Lower leg skin (tissue), 4 donors: Measurements from ENCODE around the gene PCARE. TPM values are rescaled to one million over a fixed set of nuclear protein-coding genes. Genes with fewer than 3 reads are reported as not detected.
"Not testable (repeated sequence)": the region's sequence is repeated elsewhere in the genome, so short reads cannot be mapped to it uniquely, and the experiment has no call there.

Source experiments
- DNase-seq, 2 donors: peaks; one replicate each; pipeline ENCODE4 v3.0.0-alpha.2; 2019; ENCODE audit warnings: low spot score in 2 of 2
- H3K4me3 ChIP-seq: fragments of 200-600 bp; sonication (generic); 2 replicates; pipeline ENCODE4 v1.5.1; 2017; ENCODE audit warnings: mild to moderate bottlenecking, low read depth; ENCODE audit not compliant: poor library complexity, severe bottlenecking
- POLR2A ChIP-seq, 2 donors: fragments of 450-650 bp; IDR thresholded peaks; one replicate each; pipeline ENCODE4 v1.6.1; 2016 to 2017; ENCODE audit warnings: antibody characterized with exemption in 2 of 2, mild to moderate bottlenecking in 1 of 2, moderate library complexity in 1 of 2
- WGBS, 2 donors: methylation state at CpG; one replicate each; pipeline ENCODE4 v1.1.5; 2018; 5-methylcytosine and 5-hydroxymethylcytosine counted together
- intact Hi-C: fragments of 100-400 bp; cut with DNase I; formaldehyde crosslinking; loops from one replicate; pipeline ENCODE4 v1.15.0; 2023; ENCODE audit warnings: low total_unique reads
- total RNA-seq, 4 donors: library from RNA; depleted of rRNA; stranded (reverse); fragments of >200 nt; gene quantifications; one replicate each; pipeline ENCODE4 v1.1.0, GENCODE V29; 2016
- TF ChIP-seq, protein P1 (sequence below), 3 donors: fragments of 450-650 bp; IDR thresholded peaks; one replicate each; pipeline ENCODE4 v1.5.1; 2016; ENCODE audit warnings: antibody characterized with exemption in 3 of 3, mild to moderate bottlenecking in 3 of 3, moderate library complexity in 2 of 3

Gene PCARE
- total RNA-seq, 4 donors from 2014 or later, result 0.02 to 0.13 TPM; not detected in 2

DNA sequence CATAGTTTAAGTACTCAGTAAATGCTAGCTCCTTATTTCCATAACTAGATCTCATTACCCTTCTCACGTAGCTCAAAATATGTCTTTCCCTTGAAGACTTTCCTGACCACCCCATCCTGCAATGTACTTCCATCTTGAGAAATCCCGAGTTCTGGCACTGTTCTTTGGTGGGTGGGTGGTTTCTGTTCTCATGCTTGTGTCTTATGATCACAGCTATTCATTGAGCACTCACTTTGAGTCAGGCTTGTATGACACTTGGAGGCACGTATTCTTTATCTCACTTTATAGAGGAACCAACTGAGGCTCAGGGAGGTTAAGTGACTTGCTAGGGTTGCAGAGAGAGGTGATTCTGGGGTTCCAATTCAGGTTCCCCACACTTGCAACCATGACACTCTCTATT, 31.9 kb upstream of the PCARE start:
- WGBS, 2 donors, result 86 to 87% methylated on average over 3 of the region's 3 CpGs
- no peak overlapping the region for H3K4me3 ChIP-seq
- intact Hi-C loops, result no loop called here
- DNase-seq, result no peak
- no peak for TF ChIP-seq POLR2A (IDR thresholded peaks at IDR 0.05)
- TF ChIP-seq, protein P1, sequence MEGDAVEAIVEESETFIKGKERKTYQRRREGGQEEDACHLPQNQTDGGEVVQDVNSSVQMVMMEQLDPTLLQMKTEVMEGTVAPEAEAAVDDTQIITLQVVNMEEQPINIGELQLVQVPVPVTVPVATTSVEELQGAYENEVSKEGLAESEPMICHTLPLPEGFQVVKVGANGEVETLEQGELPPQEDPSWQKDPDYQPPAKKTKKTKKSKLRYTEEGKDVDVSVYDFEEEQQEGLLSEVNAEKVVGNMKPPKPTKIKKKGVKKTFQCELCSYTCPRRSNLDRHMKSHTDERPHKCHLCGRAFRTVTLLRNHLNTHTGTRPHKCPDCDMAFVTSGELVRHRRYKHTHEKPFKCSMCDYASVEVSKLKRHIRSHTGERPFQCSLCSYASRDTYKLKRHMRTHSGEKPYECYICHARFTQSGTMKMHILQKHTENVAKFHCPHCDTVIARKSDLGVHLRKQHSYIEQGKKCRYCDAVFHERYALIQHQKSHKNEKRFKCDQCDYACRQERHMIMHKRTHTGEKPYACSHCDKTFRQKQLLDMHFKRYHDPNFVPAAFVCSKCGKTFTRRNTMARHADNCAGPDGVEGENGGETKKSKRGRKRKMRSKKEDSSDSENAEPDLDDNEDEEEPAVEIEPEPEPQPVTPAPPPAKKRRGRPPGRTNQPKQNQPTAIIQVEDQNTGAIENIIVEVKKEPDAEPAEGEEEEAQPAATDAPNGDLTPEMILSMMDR (IDR thresholded peaks at IDR 0.05), result no peak

DNA sequence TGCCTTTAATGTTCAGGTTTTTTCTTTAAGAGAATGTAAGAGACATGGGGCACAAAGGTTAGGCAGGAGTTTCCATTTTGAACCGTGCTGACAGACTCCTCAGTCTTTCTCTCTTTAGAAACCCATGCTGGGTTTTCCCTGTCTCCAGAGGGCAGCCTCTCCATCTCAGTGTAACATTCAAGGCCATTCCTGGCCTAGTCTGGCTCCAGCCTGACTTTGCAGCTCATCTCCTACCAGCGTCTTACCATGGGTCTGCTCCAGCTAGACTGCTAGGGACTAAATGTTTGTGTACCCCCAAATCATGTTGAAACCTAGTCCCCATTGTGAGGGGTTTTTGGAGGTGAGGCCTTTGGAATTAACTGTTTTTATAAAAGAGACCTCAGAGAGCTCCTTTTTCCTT, 31.1 kb upstream of the PCARE start:
- 52 to 64% methylated on average over 2 of the region's 2 CpGs for WGBS, 2 donors
- no peak overlapping the region for H3K4me3 ChIP-seq
- DNase-seq, result no peak
- intact Hi-C loops, result no loop called here
- TF ChIP-seq POLR2A (IDR thresholded peaks at IDR 0.05), result no peak
- TF ChIP-seq, protein P1 (IDR thresholded peaks at IDR 0.05), result no peak

DNA sequence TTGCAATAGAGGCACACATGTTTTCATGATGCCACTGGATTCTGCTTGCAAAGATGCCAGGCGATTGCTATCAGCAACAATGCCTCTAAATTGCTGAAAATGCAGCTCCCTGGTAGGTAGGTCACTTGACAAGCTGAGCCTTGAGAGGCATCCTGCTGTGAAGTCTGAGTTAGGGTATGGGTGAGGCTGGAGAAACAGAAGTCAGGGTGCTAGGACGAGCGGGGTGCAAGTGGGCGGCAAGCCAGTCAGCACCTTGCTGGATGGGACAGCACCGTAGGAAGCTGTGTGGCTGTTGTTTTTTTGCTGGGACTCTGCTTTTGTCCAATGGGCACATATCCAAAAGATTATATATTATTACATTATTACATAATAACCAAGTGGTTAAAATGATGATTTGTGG, 30.4 kb upstream of the PCARE start:
- no peak for TF ChIP-seq POLR2A (IDR thresholded peaks at IDR 0.05)
- TF ChIP-seq, protein P1 (IDR thresholded peaks at IDR 0.05), result no peak
- WGBS, 2 donors, result 61 to 65% methylated on average over 5 of the region's 5 CpGs
- intact Hi-C loops, result no loop called here

DNA sequence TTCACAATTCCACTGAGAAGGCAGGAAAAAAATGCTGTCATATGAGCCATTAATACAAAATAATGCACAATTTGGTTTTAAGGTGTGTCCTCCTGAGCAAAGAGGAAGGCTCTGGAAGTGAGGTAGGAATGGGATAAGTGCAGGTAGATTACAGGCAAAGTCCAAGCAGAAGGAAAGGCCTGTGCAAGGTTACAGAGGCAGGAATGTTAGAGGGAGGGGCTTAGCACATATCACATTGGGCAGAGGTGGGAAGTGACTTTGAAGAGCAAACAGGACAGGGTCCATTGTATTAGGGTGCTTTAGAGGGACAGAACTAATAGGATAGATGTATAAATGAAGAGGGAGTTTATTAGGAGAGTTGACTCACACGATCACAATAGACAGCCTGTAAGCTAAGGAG, 26.2 kb upstream of the PCARE start:
- DNase-seq, result no peak
- no peak for TF ChIP-seq POLR2A (IDR thresholded peaks at IDR 0.05)
- TF ChIP-seq, protein P1 (IDR thresholded peaks at IDR 0.05), result no peak
- 87 to 93% methylated on average over 1 of the region's 1 CpG for WGBS, 2 donors
- no peak overlapping the region for H3K4me3 ChIP-seq
- intact Hi-C loops, result no loop called here

More for the DNA sequence above, 30.4 kb upstream of the PCARE start:
- no peak overlapping the region for H3K4me3 ChIP-seq
- DNase-seq, result no peak

DNA sequence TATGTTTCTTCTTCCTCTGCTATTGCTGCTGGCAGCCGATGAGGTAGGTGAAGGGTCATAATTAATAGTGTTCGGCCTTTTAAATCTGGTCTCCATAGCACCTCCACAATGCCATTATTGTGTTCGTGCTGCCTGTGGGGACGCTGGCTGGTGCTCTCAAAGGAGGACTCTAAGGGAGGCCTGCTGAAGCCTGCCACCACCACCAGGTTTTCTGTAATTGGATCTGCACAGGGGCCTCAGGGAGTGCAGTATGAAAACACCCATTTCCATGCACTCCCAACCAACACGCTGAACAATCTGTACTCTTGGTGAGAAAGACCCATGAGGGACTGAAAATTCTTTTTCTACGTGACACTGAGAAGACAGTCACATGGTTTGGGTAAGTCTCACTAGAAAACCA, 23.2 kb upstream of the PCARE start:
- no peak for TF ChIP-seq POLR2A (IDR thresholded peaks at IDR 0.05)
- TF ChIP-seq, protein P1 (IDR thresholded peaks at IDR 0.05), result no peak
- DNase-seq, result no peak
- intact Hi-C loops, result loop anchor here (5.0 kb wide), 1 partner anchor 1140 kb away; no protein-coding TSS in a partner anchor
- WGBS, 2 donors, result 57 to 78% methylated on average over 6 of the region's 6 CpGs
- H3K4me3 ChIP-seq, result no peak overlapping the region

DNA sequence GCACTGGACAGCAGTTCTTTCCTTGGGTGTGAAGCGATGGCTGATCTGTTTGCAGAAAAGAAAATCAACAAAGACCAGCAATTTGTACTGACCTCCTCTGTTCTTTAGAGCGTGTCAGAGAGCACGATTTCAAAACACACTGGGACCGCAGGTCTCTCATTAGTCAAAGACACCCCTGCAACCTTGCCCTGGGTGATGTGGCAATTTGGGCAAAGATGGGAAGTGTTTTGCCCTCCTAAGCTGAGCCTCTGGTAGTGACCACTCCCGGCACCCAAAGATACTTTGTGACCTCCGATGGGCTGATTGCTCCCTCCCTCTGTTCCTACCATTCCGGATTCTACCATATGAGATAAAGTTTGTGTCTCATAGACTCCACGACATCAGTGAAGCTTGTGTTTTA, 22.6 kb upstream of the PCARE start:
- no peak overlapping the region for H3K4me3 ChIP-seq
- no peak for DNase-seq
- intact Hi-C loops, result loop anchor here (5.0 kb wide), 1 partner anchor 1140 kb away; no protein-coding TSS in a partner anchor
- 93 to 97% methylated on average over 8 of the region's 8 CpGs for WGBS, 2 donors
- TF ChIP-seq, protein P1 (IDR thresholded peaks at IDR 0.05), result no peak
- TF ChIP-seq POLR2A (IDR thresholded peaks at IDR 0.05), result no peak

DNA sequence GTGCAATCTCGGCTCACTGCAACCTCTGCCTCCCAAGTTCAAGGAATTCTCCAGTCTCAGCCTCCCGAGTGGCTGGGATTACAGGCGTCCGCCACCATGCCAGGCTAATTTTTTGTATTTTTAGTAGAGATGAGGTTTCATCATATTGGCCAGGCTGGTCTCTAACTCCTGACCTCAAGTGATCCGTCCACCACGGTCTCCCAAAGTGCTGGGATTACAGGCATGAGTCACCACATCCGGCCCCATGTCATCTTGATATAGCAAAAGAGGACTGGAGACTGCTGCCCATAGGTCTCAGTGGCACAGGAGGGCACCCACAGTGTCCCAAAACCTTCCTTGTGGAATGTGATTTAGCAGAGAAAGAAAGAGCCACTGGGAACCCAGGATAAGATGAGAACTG, 16.0 kb upstream of the PCARE start:
- 91% methylated on average over 7 of the region's 7 CpGs for WGBS, 2 donors
- H3K4me3 ChIP-seq, DNase-seq, intact Hi-C loops: not testable (repeated sequence)
